IgD-negative memory B cell (primary cell): ENCODE data around the gene CBLN3. TPM values are rescaled to one million over a fixed set of nuclear protein-coding genes. Genes with fewer than 3 reads are reported as not detected.
A peak's percentile ranks its signal among the peaks of the same experiment; 100 is the strongest.

Source experiments
- H3K27ac Mint-ChIP-seq, 3 donors: one replicate each; pipeline ENCODE4 v1.8.0; 2020 to 2022; ENCODE audit warnings: mild to moderate bottlenecking in 3 of 3, mixed read lengths in 3 of 3, moderate library complexity in 1 of 3
- H3K27me3 Mint-ChIP-seq: one replicate; pipeline ENCODE4 v1.8.0; 2021; ENCODE audit warnings: mixed read lengths
- H3K36me3 Mint-ChIP-seq: one replicate; pipeline ENCODE4 v1.8.0; 2020; ENCODE audit warnings: mild to moderate bottlenecking, mixed read lengths
- H3K4me1 Mint-ChIP-seq, 3 donors: one replicate each; pipeline ENCODE4 v1.8.0; 2020 to 2022; ENCODE audit warnings: mixed read lengths in 3 of 3, mild to moderate bottlenecking in 1 of 3
- H3K4me3 Mint-ChIP-seq, 4 donors: one replicate each; pipeline ENCODE4 v1.8.0; 2020 to 2022; ENCODE audit warnings: mild to moderate bottlenecking in 4 of 4, mixed read lengths in 4 of 4, moderate library complexity in 3 of 4
- H3K9me3 Mint-ChIP-seq, 3 donors: one replicate each; pipeline ENCODE4 v1.8.0; 2020 to 2021; ENCODE audit warnings: mixed read lengths in 3 of 3, mild to moderate bottlenecking in 1 of 3
- polyA plus RNA-seq: library from polyadenylated mRNA; unstranded; fragments of 300-500 nt; fragmentation: Illumina TruSeq; gene quantifications from one replicate; pipeline ENCODE4 v1.2.3, GENCODE V29; 2021

Gene CBLN3
- polyA plus RNA-seq, 1 donor from 2014 or later, result 2.9 TPM

GRCh38 chr14:24408764-24409163 is 20.7 kb downstream of the CBLN3 start:
- Mint-ChIP-seq H3K4me1 (peaks cover 0 to 2% (median 0%) of the 10 kb centered on the region in 3 donors), H3K27ac (peak overlapping the region in 1 of 3 donors; percentile 9), H3K27me3 (peaks cover 22% of the 10 kb centered on the region), H3K4me3 (no peak overlapping the region), H3K36me3 (no peaks in the 10 kb centered on the region), H3K9me3 (no peaks in the 10 kb centered on the region)

- no peaks in the 10 kb centered on the region for H3K36me3 Mint-ChIP-seq
- peaks cover 0 to 2% (median 0%) of the 10 kb centered on the region in 3 donors for H3K4me1 Mint-ChIP-seq
- no peaks in the 10 kb centered on the region for H3K9me3 Mint-ChIP-seq
- no peak overlapping the region for H3K4me3 Mint-ChIP-seq
- H3K27ac Mint-ChIP-seq, result no peak overlapping the region
- peaks cover 24% of the 10 kb centered on the region for H3K27me3 Mint-ChIP-seq
Measured at GRCh38 chr14:24407608-24408325, 21.7 kb downstream of the CBLN3 start.

GRCh38 chr14:24406416-24406815 is 23.1 kb downstream of the CBLN3 start:
- Mint-ChIP-seq H3K9me3 (no peaks in the 10 kb centered on the region), H3K27ac (no peak overlapping the region), H3K36me3 (peaks cover 3% of the 10 kb centered on the region), H3K4me3 (no peak overlapping the region), H3K27me3 (peaks cover 29% of the 10 kb centered on the region), H3K4me1 (peaks cover 0 to 2% (median 0%) of the 10 kb centered on the region in 3 donors)

GRCh38 chr14:24404814-24405213 is 24.7 kb downstream of the CBLN3 start:
- H3K9me3 Mint-ChIP-seq, result no peaks in the 10 kb centered on the region
- no peak overlapping the region for H3K4me3 Mint-ChIP-seq
- peaks cover 37% of the 10 kb centered on the region for H3K27me3 Mint-ChIP-seq
- H3K27ac Mint-ChIP-seq, result no peak overlapping the region
- peaks cover 3% of the 10 kb centered on the region for H3K36me3 Mint-ChIP-seq
- H3K4me1 Mint-ChIP-seq, result peaks cover 0 to 2% (median 0%) of the 10 kb centered on the region in 3 donors

- Mint-ChIP-seq H3K27ac (no peak overlapping the region), H3K4me1 (peaks cover 0 to 4% (median 4%) of the 10 kb centered on the region in 3 donors), H3K27me3 (peaks cover 41% of the 10 kb centered on the region), H3K4me3 (no peak overlapping the region), H3K36me3 (peaks cover 3% of the 10 kb centered on the region), H3K9me3 (no peaks in the 10 kb centered on the region)
Measured at GRCh38 chr14:24403294-24403998, 26.0 kb downstream of the CBLN3 start.

- H3K4me3 Mint-ChIP-seq, result peak overlapping the region in 1 of 4 donors; percentile 9
- no peak overlapping the region for H3K27ac Mint-ChIP-seq
- H3K4me1 Mint-ChIP-seq, result peaks cover 4% of the 10 kb centered on the region in 3 donors
- H3K36me3 Mint-ChIP-seq, result peaks cover 3% of the 10 kb centered on the region
- H3K9me3 Mint-ChIP-seq, result no peaks in the 10 kb centered on the region
- peaks cover 29% of the 10 kb centered on the region for H3K27me3 Mint-ChIP-seq
Measured at GRCh38 chr14:24401810-24402702, 27.4 kb downstream of the CBLN3 start.

- Mint-ChIP-seq H3K27ac (no peak overlapping the region), H3K9me3 (no peaks in the 10 kb centered on the region), H3K4me3 (peak overlapping the region in 2 of 4 donors; percentile 46 to 90), H3K27me3 (peaks cover 21% of the 10 kb centered on the region), H3K4me1 (peaks cover 4% of the 10 kb centered on the region in 3 donors), H3K36me3 (peaks cover 3% of the 10 kb centered on the region)
Measured at GRCh38 chr14:24399999-24400718, 29.3 kb downstream of the CBLN3 start.

- H3K36me3 Mint-ChIP-seq, result peaks cover 3% of the 10 kb centered on the region
- peaks cover 4% of the 10 kb centered on the region in 3 donors for H3K4me1 Mint-ChIP-seq
- H3K9me3 Mint-ChIP-seq, result no peaks in the 10 kb centered on the region
- peaks cover 21% of the 10 kb centered on the region for H3K27me3 Mint-ChIP-seq
- H3K27ac Mint-ChIP-seq, result peak overlapping the region in 1 of 3 donors; percentile 68
- peak overlapping the region in 3 of 4 donors; percentile 65 to 90 (median 72) for H3K4me3 Mint-ChIP-seq
Measured at GRCh38 chr14:24399447-24399822, 30.0 kb downstream of the CBLN3 start.

GRCh38 chr14:24398653-24399446 is 30.6 kb downstream of the CBLN3 start, which contains the start of gene NYNRIN:
Gene NYNRIN, plus strand, starts transcription at chr14:24399003. Its CDS starts 244 bp downstream, at chr14:24399247.
- Mint-ChIP-seq H3K4me3 (peak within 1 kb of the TSS; percentile 43 to 90 (median 68)), H3K27ac (peak within 1 kb of the TSS in 1 of 3 donors; percentile 68), H3K36me3 (peaks cover 3% of the 10 kb centered on the region), H3K27me3 (peaks cover 21% of the 10 kb centered on the region), H3K4me1 (peaks cover 4% of the 10 kb centered on the region in 3 donors), H3K9me3 (no peaks in the 10 kb centered on the region)

GRCh38 chr14:24398293-24398652 is 31.2 kb downstream of the CBLN3 start:
- peaks cover 23% of the 10 kb centered on the region for H3K27me3 Mint-ChIP-seq
- peaks cover 4% of the 10 kb centered on the region in 3 donors for H3K4me1 Mint-ChIP-seq
- H3K27ac Mint-ChIP-seq, result no peak overlapping the region
- H3K4me3 Mint-ChIP-seq, result peak overlapping the region in 2 of 4 donors; percentile 14 to 43
- no peaks in the 10 kb centered on the region for H3K9me3 Mint-ChIP-seq
- peaks cover 3% of the 10 kb centered on the region for H3K36me3 Mint-ChIP-seq

- Mint-ChIP-seq H3K9me3 (no peaks in the 10 kb centered on the region), H3K27ac (no peak overlapping the region), H3K4me1 (peaks cover 4% of the 10 kb centered on the region in 3 donors), H3K4me3 (peak overlapping the region in 3 of 4 donors; percentile 25 to 58 (median 43)), H3K27me3 (peaks cover 21% of the 10 kb centered on the region), H3K36me3 (peaks cover 3% of the 10 kb centered on the region)
Measured at GRCh38 chr14:24397639-24398292, 31.7 kb downstream of the CBLN3 start.

- H3K9me3 Mint-ChIP-seq, result no peaks in the 10 kb centered on the region
- H3K4me3 Mint-ChIP-seq, result peak overlapping the region in 1 of 4 donors; percentile 4
- H3K36me3 Mint-ChIP-seq, result no peaks in the 10 kb centered on the region
- H3K4me1 Mint-ChIP-seq, result peaks cover 4 to 6% (median 4%) of the 10 kb centered on the region in 3 donors
- no peak overlapping the region for H3K27ac Mint-ChIP-seq
- peaks cover 19% of the 10 kb centered on the region for H3K27me3 Mint-ChIP-seq
Measured at GRCh38 chr14:24395609-24396582, 33.6 kb downstream of the CBLN3 start.
